ENCODE results near the gene KRT74. TPM values are rescaled to one million over a fixed set of nuclear protein-coding genes. Genes with fewer than 3 reads are reported as not detected.

Gene KRT74
- polyA plus RNA-seq, 1 donor (not counting 4 experiments of a cell fraction or from before 2014, with no cell fraction given), result 0.17 TPM

GRCh38 chr12:52573306-52573705 lies 337 bp downstream of the KRT74 start:
- Histone ChIP-seq H3K9me3 (ENCODE audit: control insufficient read depth, low read depth, low read length) (no peaks in the 10 kb centered on the region), H3K36me3 (ENCODE audit: control insufficient read depth in 2 of 2, extremely low read depth in 1 of 2, insufficient read depth in 2 of 2, low read length in 2 of 2) (no peaks in the 10 kb centered on the region), H3K4me2 (ENCODE audit: control insufficient read depth, extremely low read depth, insufficient read depth, low read depth, low read length) (no peak overlapping the region), H4K20me1 (ENCODE audit: control insufficient read depth, extremely low read depth, insufficient read depth, low read length) (no peaks in the 10 kb centered on the region), H3K79me2 (ENCODE audit: control insufficient read depth, insufficient read depth, low read length) (no peaks in the 10 kb centered on the region), H3K27me3 (ENCODE audit: control insufficient read depth, extremely low read depth, insufficient read depth, low read length) (no peaks in the 10 kb centered on the region), H3K9ac (ENCODE audit: control insufficient read depth, extremely low read depth, insufficient read depth, low read length) (no peak overlapping the region), H2AFZ (ENCODE audit: control insufficient read depth, low read length) (no peak overlapping the region), H3K27ac (ENCODE audit: control insufficient read depth, insufficient read depth, low read length) (no peak overlapping the region), H3K9me1 (ENCODE audit: control insufficient read depth, extremely low read depth, insufficient read depth, low read length) (no peaks in the 10 kb centered on the region), H3K4me3 (ENCODE audit: control insufficient read depth in 2 of 3, extremely low read depth in 1 of 3, insufficient read depth in 2 of 3, low read depth in 1 of 3, low read length in 3 of 3) (no peak overlapping the region), H3K4me1 (ENCODE audit: control insufficient read depth, extremely low read depth, insufficient read depth, low read length) (peaks cover 2% of the 10 kb centered on the region)
- no peak for FAIRE-seq
- dilution Hi-C loops (cut with MboI; ENCODE audit: extremely low pct_ligation_motif_present, low sequenced_read_pairs), result no loop called here
- TF ChIP-seq EZH2 (IDR thresholded peaks at IDR 0.05; ENCODE audit: low read length) (no peak), CTCF (optimal IDR thresholded peaks at IDR 0.05 in 1 of 3, IDR thresholded peaks at IDR 0.05 in 1 of 3, conservative IDR thresholded peaks at IDR 0.05 in 1 of 3; ENCODE audit: extremely low read depth in 1 of 3, insufficient read depth in 2 of 3, low read length in 3 of 3) (no peak)
- no peak for DNase-seq (ENCODE audit: low read depth, low spot score)

GRCh38 chr12:52570511-52570910 lies 3.1 kb downstream of the KRT74 start:
- H3K4me3 ChIP-seq (ENCODE audit: control insufficient read depth in 2 of 3, extremely low read depth in 1 of 3, insufficient read depth in 2 of 3, low read depth in 1 of 3, low read length in 3 of 3), result no peak overlapping the region
- H4K20me1 ChIP-seq (ENCODE audit: control insufficient read depth, extremely low read depth, insufficient read depth, low read length), result no peaks in the 10 kb centered on the region
- H3K4me2 ChIP-seq (ENCODE audit: control insufficient read depth, extremely low read depth, insufficient read depth, low read depth, low read length), result no peak overlapping the region
- FAIRE-seq (no peak), DNase-seq (ENCODE audit: low read depth, low spot score) (no peak)
- no peaks in the 10 kb centered on the region for H3K9me1 ChIP-seq (ENCODE audit: control insufficient read depth, extremely low read depth, insufficient read depth, low read length)
- no peaks in the 10 kb centered on the region for H3K27me3 ChIP-seq (ENCODE audit: control insufficient read depth, extremely low read depth, insufficient read depth, low read length)
- H2AFZ ChIP-seq (ENCODE audit: control insufficient read depth, low read length), result no peak overlapping the region
- H3K9me3 ChIP-seq (ENCODE audit: control insufficient read depth, low read depth, low read length), result no peaks in the 10 kb centered on the region
- no peaks in the 10 kb centered on the region for H3K36me3 ChIP-seq (ENCODE audit: control insufficient read depth in 2 of 2, extremely low read depth in 1 of 2, insufficient read depth in 2 of 2, low read length in 2 of 2)
- H3K79me2 ChIP-seq (ENCODE audit: control insufficient read depth, insufficient read depth, low read length), result no peaks in the 10 kb centered on the region
- H3K27ac ChIP-seq (ENCODE audit: control insufficient read depth, insufficient read depth, low read length), result no peak overlapping the region
- no peaks in the 10 kb centered on the region for H3K4me1 ChIP-seq (ENCODE audit: control insufficient read depth, extremely low read depth, insufficient read depth, low read length)
- no peak overlapping the region for H3K9ac ChIP-seq (ENCODE audit: control insufficient read depth, extremely low read depth, insufficient read depth, low read length)
- TF ChIP-seq CTCF (optimal IDR thresholded peaks at IDR 0.05 in 1 of 3, IDR thresholded peaks at IDR 0.05 in 1 of 3, conservative IDR thresholded peaks at IDR 0.05 in 1 of 3; ENCODE audit: extremely low read depth in 1 of 3, insufficient read depth in 2 of 3, low read length in 3 of 3) (no peak), EZH2 (IDR thresholded peaks at IDR 0.05; ENCODE audit: low read length) (no peak)
- dilution Hi-C loops (cut with MboI; ENCODE audit: extremely low pct_ligation_motif_present, low sequenced_read_pairs), result no loop called here
